ENCODE measurements around the gene HYCC1.
A peak's percentile ranks its signal among the peaks of the same experiment; 100 is the strongest.

Gene HYCC1

GRCh38 chr7:22998519-22998896 lies 15.4 kb downstream of the HYCC1 start:
- no peaks in the 10 kb centered on the region for H4K20me1 ChIP-seq (ENCODE audit: insufficient read depth)
- peak overlapping the region; percentile 95; the same call in 1 of the 2 replicates for H3K4me2 ChIP-seq
- no peak for TF ChIP-seq CTCF (conservative IDR thresholded peaks at IDR 0.05; ENCODE audit: low read depth, low read length)
- no peak overlapping the region for H2AFZ ChIP-seq (ENCODE audit: low read depth)
- H3K27ac ChIP-seq: no peak overlapping the region
- H3K79me2 ChIP-seq (ENCODE audit: insufficient read depth, low read depth): peaks cover 96% of the 10 kb centered on the region
- H3K9ac ChIP-seq: no peak overlapping the region
- H3K4me1 ChIP-seq (ENCODE audit: low read depth, poor library complexity, severe bottlenecking): peaks cover 100% of the 10 kb centered on the region
- H3K4me3 ChIP-seq (IDR thresholded peaks at IDR 0.05; ENCODE audit: insufficient read depth, low read depth, low read length): no peak overlapping the region
- H3K27me3 ChIP-seq (ENCODE audit: insufficient read depth, low read depth): no peaks in the 10 kb centered on the region
- H3K36me3 ChIP-seq (ENCODE audit: insufficient read depth): no peaks in the 10 kb centered on the region

- Histone ChIP-seq H3K4me3 (IDR thresholded peaks at IDR 0.05; ENCODE audit: insufficient read depth, low read depth, low read length) (no peak overlapping the region), H4K20me1 (ENCODE audit: insufficient read depth) (no peaks in the 10 kb centered on the region), H3K4me2 (peak overlapping the region; percentile 27; the same call in 1 of the 2 replicates), H3K27me3 (ENCODE audit: insufficient read depth, low read depth) (no peaks in the 10 kb centered on the region), H3K4me1 (ENCODE audit: low read depth, poor library complexity, severe bottlenecking) (peaks cover 100% of the 10 kb centered on the region), H2AFZ (ENCODE audit: low read depth) (no peak overlapping the region), H3K36me3 (ENCODE audit: insufficient read depth) (no peaks in the 10 kb centered on the region), H3K9ac (no peak overlapping the region), H3K27ac (no peak overlapping the region), H3K79me2 (ENCODE audit: insufficient read depth, low read depth) (peaks cover 94% of the 10 kb centered on the region)
- TF ChIP-seq CTCF (conservative IDR thresholded peaks at IDR 0.05; ENCODE audit: low read depth, low read length): no peak
These were observed 15.9 kb downstream of the HYCC1 start for GRCh38 chr7:22997871-22998518.

DNA sequence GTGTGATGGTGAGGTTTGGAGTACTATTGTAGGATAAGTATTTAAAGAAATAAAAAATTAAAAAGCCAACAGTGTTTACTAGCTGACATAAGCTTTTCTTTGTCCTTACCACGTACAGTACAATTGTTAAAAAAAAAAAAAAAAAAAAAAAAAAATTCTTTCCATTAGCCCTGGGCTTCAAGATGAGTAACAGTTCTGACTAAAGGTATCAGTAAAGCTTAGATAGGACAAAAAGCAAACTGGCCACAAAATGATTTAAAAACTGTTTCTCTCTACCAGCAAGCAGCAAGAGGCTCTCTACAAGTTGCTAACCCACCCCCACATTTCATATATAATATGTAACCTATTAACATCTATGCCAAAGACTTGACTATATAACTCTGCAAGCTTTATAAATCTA lies 17.5 kb downstream of the HYCC1 start:
- H3K27me3 ChIP-seq (ENCODE audit: insufficient read depth, low read depth): no peaks in the 10 kb centered on the region
- H4K20me1 ChIP-seq (ENCODE audit: insufficient read depth): no peaks in the 10 kb centered on the region
- no peak overlapping the region for H3K9ac ChIP-seq
- no peak for TF ChIP-seq CTCF (conservative IDR thresholded peaks at IDR 0.05; ENCODE audit: low read depth, low read length)
- H3K79me2 ChIP-seq (ENCODE audit: insufficient read depth, low read depth): peaks cover 97% of the 10 kb centered on the region
- H3K4me3 ChIP-seq (IDR thresholded peaks at IDR 0.05; ENCODE audit: insufficient read depth, low read depth, low read length): no peak overlapping the region
- no peak overlapping the region for H2AFZ ChIP-seq (ENCODE audit: low read depth)
- no peaks in the 10 kb centered on the region for H3K36me3 ChIP-seq (ENCODE audit: insufficient read depth)
- H3K4me2 ChIP-seq: peak overlapping the region; percentile 84; the same call in 1 of the 2 replicates
- no peak overlapping the region for H3K27ac ChIP-seq
- peaks cover 100% of the 10 kb centered on the region for H3K4me1 ChIP-seq (ENCODE audit: low read depth, poor library complexity, severe bottlenecking)

- H3K4me3 ChIP-seq (IDR thresholded peaks at IDR 0.05; ENCODE audit: insufficient read depth, low read depth, low read length): no peak overlapping the region
- H2AFZ ChIP-seq (ENCODE audit: low read depth): no peak overlapping the region
- H3K27ac ChIP-seq: peak overlapping the region; percentile 80
- peak overlapping the region; percentile 84 for H3K4me2 ChIP-seq
- no peaks in the 10 kb centered on the region for H4K20me1 ChIP-seq (ENCODE audit: insufficient read depth)
- peaks cover 97% of the 10 kb centered on the region for H3K79me2 ChIP-seq (ENCODE audit: insufficient read depth, low read depth)
- H3K4me1 ChIP-seq (ENCODE audit: low read depth, poor library complexity, severe bottlenecking): peaks cover 100% of the 10 kb centered on the region
- TF ChIP-seq CTCF (conservative IDR thresholded peaks at IDR 0.05; ENCODE audit: low read depth, low read length): no peak
- H3K9ac ChIP-seq: no peak overlapping the region
- no peaks in the 10 kb centered on the region for H3K27me3 ChIP-seq (ENCODE audit: insufficient read depth, low read depth)
- H3K36me3 ChIP-seq (ENCODE audit: insufficient read depth): no peaks in the 10 kb centered on the region
These were observed 18.9 kb downstream of the HYCC1 start for GRCh38 chr7:22995011-22995410.
